Myometrial cell (primary cell): Measurements from ENCODE around the gene ZNF628. TPM values are rescaled to one million over a fixed set of nuclear protein-coding genes. Genes with fewer than 3 reads are reported as not detected.

Experiments
- total RNA-seq: library from RNA; depleted of rRNA; stranded (reverse); fragments of >200 nt; gene quantifications from 2 replicates; pipeline ENCODE4 v1.2.3, GENCODE V29; 2015

ZNF628 gene
- total RNA-seq, result 2.5 and 2.6 TPM in 2 replicates

DNA sequence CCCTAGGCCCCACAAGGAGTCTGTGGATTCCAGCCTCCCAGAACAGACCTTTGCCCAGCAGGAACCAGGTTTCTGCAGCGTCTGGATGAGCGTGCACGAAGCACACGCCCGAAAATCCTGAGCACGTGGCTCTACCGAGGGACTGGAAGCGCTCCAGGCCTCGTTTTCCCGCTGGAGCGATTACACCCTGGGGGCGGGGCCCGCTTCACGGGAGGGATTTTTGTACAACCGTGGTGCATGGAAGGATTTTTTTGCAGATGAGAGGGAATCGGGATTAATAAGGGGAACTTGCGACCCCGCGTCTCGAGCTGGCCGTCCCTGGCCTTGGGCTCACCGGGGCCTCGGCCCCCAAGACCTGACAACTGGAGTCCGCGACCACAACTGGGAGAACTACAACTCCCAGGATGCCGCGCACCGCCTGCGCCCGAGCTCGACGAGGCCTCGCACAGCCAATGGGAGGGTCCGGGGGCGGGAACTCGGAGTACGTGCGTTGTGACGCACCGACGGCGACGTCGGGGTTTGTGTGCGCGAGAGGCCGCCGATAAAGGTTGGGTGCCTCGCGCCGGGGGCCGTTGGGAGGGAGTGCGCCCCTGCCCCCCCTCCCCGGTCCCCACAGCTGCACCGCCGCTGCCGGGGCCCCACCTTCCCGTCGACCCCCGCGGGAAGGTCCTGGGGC, at the start of gene ZNF628:
TSS of gene ZNF628 (plus strand) at position 518 of the 676 bp plus-strand sequence. CDS start 3,294 bp downstream, outside the sequence.

DNA sequence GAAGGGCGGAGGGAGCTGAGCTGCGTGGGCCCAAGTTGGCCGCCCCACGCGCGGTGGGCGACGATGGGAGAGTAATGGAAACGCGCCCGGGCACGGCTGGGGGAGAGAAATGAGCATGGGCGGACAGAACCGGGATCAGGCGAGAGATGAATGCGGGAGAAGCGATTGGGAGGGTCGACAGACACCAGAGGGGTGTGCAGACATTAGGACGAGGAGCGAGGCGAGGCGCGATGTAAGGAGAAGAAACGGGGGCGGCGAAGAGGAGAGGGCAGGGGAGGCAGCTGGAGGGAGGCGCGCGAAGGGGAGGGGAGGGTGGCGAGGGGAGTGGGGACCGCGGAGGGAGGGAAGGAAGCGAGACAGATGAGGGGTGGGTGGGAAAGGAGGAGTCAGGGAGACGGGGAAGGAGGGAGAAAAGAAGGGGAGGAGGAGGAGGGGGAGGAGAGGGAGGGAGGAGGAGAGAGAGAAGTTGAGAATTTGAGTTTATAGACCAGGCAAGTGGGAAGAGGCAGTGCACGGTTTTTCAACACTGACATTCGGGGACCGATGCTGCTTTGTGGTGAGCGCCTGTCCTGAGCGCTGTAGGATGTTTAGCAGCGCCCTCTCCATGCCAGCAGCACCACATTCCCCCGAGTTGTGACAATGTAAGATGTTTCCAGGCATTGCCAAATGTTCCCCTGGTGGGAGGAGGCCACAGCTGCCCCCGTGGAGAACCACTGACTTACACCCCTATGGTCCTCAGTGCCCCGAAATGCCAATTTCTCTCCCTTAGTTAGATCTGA, 33.2 kb upstream of the ZNF628 start, which contains the start of gene SHISA7:
TSS of gene SHISA7 (minus strand) at position 256 of the 779 bp plus-strand sequence. CDS start 437 bp downstream, outside the sequence.

DNA sequence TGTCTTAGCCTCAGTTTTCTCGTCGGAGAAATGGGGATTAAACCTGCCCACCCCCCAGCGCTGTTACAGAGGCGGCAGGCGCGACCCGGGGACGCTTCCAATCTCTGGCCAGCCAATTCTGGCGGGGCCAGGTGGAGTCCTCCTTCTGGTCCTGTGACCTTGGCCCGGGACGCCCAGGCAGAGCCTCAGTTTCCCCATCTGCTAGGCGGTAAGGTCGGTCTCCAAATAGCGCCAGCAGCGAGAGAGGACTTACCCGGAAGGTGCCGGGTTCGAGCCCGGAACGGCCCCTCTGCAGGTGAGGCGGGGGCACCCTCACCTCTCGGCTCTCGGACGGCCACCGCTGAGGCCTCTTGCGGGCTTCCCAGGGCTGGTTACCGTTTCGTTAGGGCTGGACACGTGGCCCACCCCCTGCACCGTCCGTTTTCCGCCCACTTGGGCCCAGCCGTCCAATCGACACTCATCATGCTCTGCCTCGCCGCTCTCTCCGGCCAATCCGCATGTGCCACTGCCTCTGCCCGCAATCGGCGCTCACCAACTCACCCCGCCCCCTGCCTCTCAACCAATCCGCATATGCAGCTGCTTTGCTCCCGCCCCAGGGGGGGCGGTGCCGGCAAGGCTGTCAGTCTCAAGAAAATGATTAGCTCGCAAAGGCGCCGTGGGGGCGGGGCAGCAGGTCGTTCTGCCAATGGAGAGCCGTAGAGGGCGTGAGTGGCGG, 15.0 kb upstream of the ZNF628 start, which contains the start of gene ISOC2:
TSS of gene ISOC2 (minus strand) at position 384 of the 715 bp plus-strand sequence. CDS start 5,156 bp downstream, outside the sequence.

DNA sequence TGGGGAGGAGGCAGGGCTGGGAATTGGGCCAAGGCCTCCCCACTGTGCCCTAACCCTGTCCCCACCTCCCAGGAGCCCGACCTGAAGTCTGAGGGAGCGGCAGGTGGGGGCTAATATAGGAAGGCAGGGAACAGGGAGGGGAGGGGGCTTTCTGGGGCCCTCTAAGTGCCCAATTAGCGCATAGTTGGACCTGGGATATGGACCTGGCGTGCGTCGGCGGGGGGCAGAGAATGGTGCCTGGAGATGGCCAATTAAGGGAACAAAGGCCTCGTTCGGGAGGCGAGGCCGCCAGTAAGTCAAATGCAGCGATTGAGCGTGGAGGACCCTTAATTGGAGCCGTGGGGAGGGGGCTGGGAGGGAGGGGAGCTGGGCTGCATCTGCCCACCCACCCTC, 11.8 kb upstream of the ZNF628 start, which contains the start of gene C19orf85:
TSS of gene C19orf85 (minus strand) at position 90 of the 393 bp plus-strand sequence. CDS start 197 bp downstream, outside the sequence.

DNA sequence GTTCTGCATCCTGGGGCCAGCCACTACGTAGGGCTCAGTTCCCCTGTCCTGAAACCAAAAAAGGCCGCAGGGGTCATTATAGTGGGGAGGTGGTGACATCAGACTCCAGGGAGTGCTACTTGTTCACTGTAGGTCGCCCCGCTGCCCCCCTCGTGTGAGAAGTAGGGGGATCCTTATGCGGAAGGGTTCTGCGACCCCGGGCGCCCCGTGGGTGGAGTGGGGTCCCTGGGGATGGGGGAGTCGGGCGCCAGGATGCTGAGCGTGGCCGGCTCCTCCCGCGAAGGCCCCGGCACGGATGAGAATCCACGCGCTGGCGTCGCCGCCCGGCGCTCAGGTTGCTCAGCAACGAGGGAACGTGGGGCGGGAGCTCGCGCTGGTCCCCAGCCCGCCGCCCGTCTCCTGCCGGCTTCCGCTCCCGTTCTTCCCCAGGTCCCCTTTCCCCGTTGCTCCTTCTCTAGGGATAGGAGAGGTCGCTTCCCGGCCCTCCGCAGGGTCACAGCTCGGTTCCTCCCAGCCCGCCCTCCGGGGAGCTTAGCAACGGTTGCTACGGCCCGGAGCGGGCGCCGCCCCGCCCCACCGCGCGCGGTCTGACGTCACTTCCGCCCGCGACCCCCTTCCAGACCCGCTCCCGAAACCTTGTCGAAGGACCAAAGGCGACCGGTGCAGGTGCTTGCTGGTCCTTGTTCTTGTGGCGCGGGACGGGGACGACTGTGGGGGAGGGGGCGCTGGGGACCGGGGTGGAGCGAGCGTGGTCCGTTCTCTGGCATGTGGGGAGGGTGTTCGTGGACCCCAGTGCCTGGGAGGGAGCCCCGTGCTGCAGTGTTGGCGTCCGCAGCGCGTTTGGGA, 8.4 kb downstream of the ZNF628 start, which contains the start of gene NAT14:
TSS of gene NAT14 (plus strand) at position 596 of the 846 bp plus-strand sequence. CDS start 521 bp downstream, outside the sequence.

GRCh38 chr19:55487924-55488687, 11.7 kb downstream of the ZNF628 start, which contains the start of gene SSC5D:
TSS of gene SSC5D (plus strand) at chr19:55488436. CDS start at chr19:55488590, 154 bp downstream.

Other genes starting within 250 kb of the ZNF628 start
- gene TMEM86B, start 247.9 kb upstream of the ZNF628 start, total RNA-seq, result 0.86 and 1.8 TPM in 2 replicates
- gene PPP6R1, start 217.6 kb upstream of the ZNF628 start, total RNA-seq, result 31.7 and 45.6 TPM in 2 replicates
- gene HSPBP1, start 196.5 kb upstream of the ZNF628 start, total RNA-seq, result 70.7 and 106 TPM in 2 replicates
- gene BRSK1, start 192.6 kb upstream of the ZNF628 start, total RNA-seq, result 4.3 and 9.0 TPM in 2 replicates
- not detected in 2 replicates for gene TMEM150B, start 151.3 kb upstream of the ZNF628 start, total RNA-seq
- gene KMT5C, start 136.7 kb upstream of the ZNF628 start, total RNA-seq, result 6.9 and 11.0 TPM in 2 replicates
- gene COX6B2, start 121.9 kb upstream of the ZNF628 start, total RNA-seq, result under 0.01 TPM in 1 of 2 replicates, not detected in the other
- not detected in 2 replicates for gene GARIN5B, start 113.4 kb upstream of the ZNF628 start, total RNA-seq
- 1.8 and 4.3 TPM in 2 replicates for gene IL11, start 106.2 kb upstream of the ZNF628 start, total RNA-seq
- gene TMEM190, start 99.8 kb upstream of the ZNF628 start, total RNA-seq, result not detected in 2 replicates
- gene TMEM238, start 92.3 kb upstream of the ZNF628 start, total RNA-seq, result not detected in 2 replicates
- 437 and 447 TPM in 2 replicates for gene RPL28, start 90.7 kb upstream of the ZNF628 start, total RNA-seq
- gene UBE2S, start 68.8 kb upstream of the ZNF628 start, total RNA-seq, result 121 and 166 TPM in 2 replicates
- not detected in 2 replicates for gene SHISA7, start 33.3 kb upstream of the ZNF628 start, total RNA-seq
- 120 and 181 TPM in 2 replicates for gene ISOC2, start 15.0 kb upstream of the ZNF628 start, total RNA-seq
- gene C19orf85, start 11.9 kb upstream of the ZNF628 start, total RNA-seq, result 0.29 TPM in 1 of 2 replicates, not detected in the other
- gene NAT14, start 8.6 kb downstream of the ZNF628 start, total RNA-seq, result 37.4 and 39.8 TPM in 2 replicates
- 2.3 and 6.7 TPM in 2 replicates for gene SSC5D, start 11.8 kb downstream of the ZNF628 start, total RNA-seq
- not detected in 2 replicates for gene SBK2, start 60.5 kb downstream of the ZNF628 start, total RNA-seq
- 0.58 TPM in 1 of 2 replicates, not detected in the other for gene SBK3, start 68.9 kb downstream of the ZNF628 start, total RNA-seq
- 6.1 and 6.6 TPM in 2 replicates for gene ZNF579, start 104.2 kb downstream of the ZNF628 start, total RNA-seq
- 1.9 and 3.2 TPM in 2 replicates for gene FIZ1, start 122.9 kb downstream of the ZNF628 start, total RNA-seq
- gene ZNF524, start 123.7 kb downstream of the ZNF628 start, total RNA-seq, result 10.5 and 35.7 TPM in 2 replicates
- gene ZNF865, start 129.0 kb downstream of the ZNF628 start, total RNA-seq, result 2.6 and 3.5 TPM in 2 replicates
- 3.7 and 6.6 TPM in 2 replicates for gene ZNF784, start 147.9 kb downstream of the ZNF628 start, total RNA-seq
- 5.8 and 10.4 TPM in 2 replicates for gene ZNF580, start 164.4 kb downstream of the ZNF628 start, total RNA-seq
- 19.9 and 23.0 TPM in 2 replicates for gene ZNF581, start 167.0 kb downstream of the ZNF628 start, total RNA-seq
- gene CCDC106, start 171.6 kb downstream of the ZNF628 start, total RNA-seq, result 8.3 and 11.5 TPM in 2 replicates
- gene U2AF2, start 178.4 kb downstream of the ZNF628 start, total RNA-seq, result 201 and 229 TPM in 2 replicates
- gene EPN1, start 198.6 kb downstream of the ZNF628 start, total RNA-seq, result 104 and 157 TPM in 2 replicates